Mesendoderm (in vitro differentiated cells): ENCODE measurements around the gene LACRT.
"Not testable (repeated sequence)": the region's sequence is repeated elsewhere in the genome, so short reads cannot be mapped to it uniquely, and the experiment has no call there.

Experiments
- DNase-seq: peaks from one replicate; pipeline ENCODE4 v3.0.0; 2013
- H2AK5ac ChIP-seq: 2 replicates; pipeline ENCODE4 v1.6.1; 2013; ENCODE audit warnings: low read length, inconsistent platforms
- H2BK120ac ChIP-seq: 2 replicates; pipeline ENCODE4 v1.6.1; 2013; ENCODE audit warnings: low read depth, mild to moderate bottlenecking, low read length, moderate library complexity, mixed read lengths
- H2BK15ac ChIP-seq: replicated peaks from 2 replicates; pipeline ENCODE4 v1.6.1; 2013; ENCODE audit warnings: low read depth, mild to moderate bottlenecking, moderate library complexity
- H2BK5ac ChIP-seq: 2 replicates; pipeline ENCODE4 v1.6.1; 2013; ENCODE audit warnings: low read length, inconsistent platforms
- H3K18ac ChIP-seq: 2 replicates; pipeline ENCODE4 v1.6.1; 2013; ENCODE audit warnings: mild to moderate bottlenecking, low read length, mixed read lengths
- H3K23ac ChIP-seq: one replicate; pipeline ENCODE4 v1.6.1; 2013; ENCODE audit warnings: low read length
- H3K27ac ChIP-seq: 2 replicates; pipeline ENCODE4 v1.5.1; 2013; ENCODE audit warnings: low read depth, mild to moderate bottlenecking, inconsistent platforms, low read length, moderate library complexity
- H3K27me3 ChIP-seq: 2 replicates; pipeline ENCODE4 v1.6.1; 2013; ENCODE audit warnings: low read length, control low read depth, mild to moderate bottlenecking, inconsistent platforms; ENCODE audit not compliant: insufficient read depth, poor library complexity
- H3K36me3 ChIP-seq: 2 replicates; pipeline ENCODE4 v1.6.1; 2013; ENCODE audit warnings: low read length, inconsistent platforms; ENCODE audit not compliant: control insufficient read depth, insufficient read depth
- H3K4ac ChIP-seq: one replicate; pipeline ENCODE4 v1.6.1; 2013; ENCODE audit warnings: low read depth, mild to moderate bottlenecking, low read length, moderate library complexity
- H3K4me1 ChIP-seq: 2 replicates; pipeline ENCODE4 v1.6.1; 2013; ENCODE audit warnings: low read depth, low read length, inconsistent platforms; ENCODE audit not compliant: control insufficient read depth
- H3K4me2 ChIP-seq: 2 replicates; pipeline ENCODE4 v1.6.1; 2013; ENCODE audit warnings: low read length
- H3K4me3 ChIP-seq: 2 replicates; pipeline ENCODE4 v1.5.1; 2013; ENCODE audit warnings: mild to moderate bottlenecking, low read length
- H3K56ac ChIP-seq: one replicate; pipeline ENCODE4 v1.6.1; 2013; ENCODE audit warnings: low read length
- H3K79me1 ChIP-seq: 2 replicates; pipeline ENCODE4 v1.6.1; 2013; ENCODE audit warnings: low read length, inconsistent platforms
- H3K79me2 ChIP-seq: 2 replicates; pipeline ENCODE4 v1.6.1; 2013; ENCODE audit warnings: mild to moderate bottlenecking, low read length; ENCODE audit not compliant: control insufficient read depth, insufficient read depth
- H3K9ac ChIP-seq: 2 replicates; pipeline ENCODE4 v1.6.1; 2013; ENCODE audit warnings: low read length, inconsistent platforms
- H4K5ac ChIP-seq: one replicate; pipeline ENCODE4 v1.6.1; 2013; ENCODE audit warnings: low read length
- H4K8ac ChIP-seq: one replicate; pipeline ENCODE4 v1.6.1; 2013; ENCODE audit warnings: low read depth, mild to moderate bottlenecking, control low read depth, low read length, moderate library complexity
- WGBS: extraction: QIAGEN DNeasy Blood & Tissue Kit; methylation state at CpG from one replicate; pipeline ENCODE4 v1.1.7; 2013; ENCODE audit warnings: low lambda C conversion rate, missing lambda C conversion rate; ENCODE audit not compliant: insufficient coverage; ENCODE audit errors: extremely low coverage; 5-methylcytosine and 5-hydroxymethylcytosine counted together

Gene LACRT

GRCh38 chr12:54666008-54666407, 31.3 kb upstream of the LACRT start:
- DNase-seq, result no peak
- Histone ChIP-seq H3K27ac (no peak overlapping the region), H3K79me1 (no peaks in the 10 kb centered on the region), H3K36me3 (no peaks in the 10 kb centered on the region), H2AK5ac (no peak overlapping the region), H3K18ac (no peak overlapping the region), H2BK5ac (no peak overlapping the region), H3K56ac (no peak overlapping the region), H3K4me1 (no peaks in the 10 kb centered on the region), H2BK120ac (no peak overlapping the region), H3K27me3 (no peaks in the 10 kb centered on the region), H3K4ac (no peak overlapping the region), H3K23ac (no peak overlapping the region), H4K8ac (no peak overlapping the region), H3K4me2 (no peak overlapping the region), H3K9ac (no peak overlapping the region), H2BK15ac (no peak overlapping the region), H3K4me3 (no peak overlapping the region), H4K5ac (no peak overlapping the region), H3K79me2 (no peaks in the 10 kb centered on the region)
- no CpG with 5 or more reads among the region's 3 CpGs for WGBS

DNA sequence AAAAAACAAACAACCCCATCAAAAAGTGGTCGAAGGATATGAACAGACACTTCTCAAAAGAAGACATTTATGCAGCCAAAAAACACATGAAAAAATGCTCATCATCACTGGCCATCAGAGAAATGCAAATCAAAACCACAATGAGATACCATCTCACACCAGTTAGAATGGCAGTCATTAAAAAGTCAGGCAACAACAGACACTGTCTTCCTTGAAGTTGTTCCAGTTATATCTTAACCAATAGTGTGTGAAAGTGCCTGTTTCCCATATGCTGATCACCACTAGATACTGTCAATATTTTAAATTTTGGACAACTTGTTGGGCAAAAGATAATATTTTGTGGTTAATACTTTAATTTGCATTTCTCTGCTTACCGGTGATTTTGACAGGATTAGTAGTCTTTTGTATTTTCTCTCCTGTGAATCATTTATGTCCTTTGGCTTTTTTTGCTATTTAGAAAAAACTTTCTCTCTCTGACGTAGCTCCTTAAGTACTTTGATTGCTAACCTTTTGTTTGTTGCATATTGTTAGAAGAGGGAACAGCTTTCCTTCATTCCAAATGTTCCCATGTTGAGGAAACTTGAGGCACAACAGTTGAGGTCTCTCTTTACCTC, 30.4 kb upstream of the LACRT start:
- not testable (repeated sequence) for H3K79me2 ChIP-seq, H3K4me1 ChIP-seq, H2BK120ac ChIP-seq, DNase-seq, H3K9ac ChIP-seq, H3K4me2 ChIP-seq, H3K18ac ChIP-seq, H3K27me3 ChIP-seq, H3K4ac ChIP-seq, H2BK5ac ChIP-seq, H3K4me3 ChIP-seq, H3K23ac ChIP-seq, H3K36me3 ChIP-seq, H4K8ac ChIP-seq, H3K27ac ChIP-seq, H2BK15ac ChIP-seq, H3K56ac ChIP-seq, H2AK5ac ChIP-seq, H3K79me1 ChIP-seq, H4K5ac ChIP-seq
- no CpG with 5 or more reads among the region's 3 CpGs for WGBS

GRCh38 chr12:54663603-54664002, 28.9 kb upstream of the LACRT start:
- Histone ChIP-seq H4K5ac (no peak overlapping the region), H2BK15ac (no peak overlapping the region), H3K4me1 (no peaks in the 10 kb centered on the region), H3K4me2 (no peak overlapping the region), H3K79me1 (no peaks in the 10 kb centered on the region), H2BK120ac (no peak overlapping the region), H3K23ac (no peak overlapping the region), H2BK5ac (no peak overlapping the region), H3K18ac (no peak overlapping the region), H3K79me2 (no peaks in the 10 kb centered on the region), H3K4ac (no peak overlapping the region), H3K27ac (no peak overlapping the region), H3K36me3 (no peaks in the 10 kb centered on the region), H3K27me3 (no peaks in the 10 kb centered on the region), H3K9ac (no peak overlapping the region), H4K8ac (no peak overlapping the region), H3K4me3 (no peak overlapping the region), H3K56ac (no peak overlapping the region), H2AK5ac (no peak overlapping the region)
- WGBS, result no CpG with 5 or more reads among the region's 3 CpGs
- DNase-seq, result no peak

GRCh38 chr12:54662026-54662425, 27.3 kb upstream of the LACRT start:
- H3K36me3 ChIP-seq, result no peaks in the 10 kb centered on the region
- no peak overlapping the region for H4K8ac ChIP-seq
- no peak overlapping the region for H3K9ac ChIP-seq
- no peak overlapping the region for H4K5ac ChIP-seq
- H3K4ac ChIP-seq, result no peak overlapping the region
- H2AK5ac ChIP-seq, result no peak overlapping the region
- H2BK5ac ChIP-seq, result no peak overlapping the region
- no peak for DNase-seq
- H3K27me3 ChIP-seq, result no peaks in the 10 kb centered on the region
- H3K56ac ChIP-seq, result no peak overlapping the region
- WGBS, result no CpG with 5 or more reads among the region's 3 CpGs
- H3K27ac ChIP-seq, result no peak overlapping the region
- H3K4me2 ChIP-seq, result no peak overlapping the region
- no peak overlapping the region for H3K18ac ChIP-seq
- no peak overlapping the region for H2BK120ac ChIP-seq
- H3K79me1 ChIP-seq, result no peaks in the 10 kb centered on the region
- no peak overlapping the region for H3K4me3 ChIP-seq
- H3K23ac ChIP-seq, result no peak overlapping the region
- no peak overlapping the region for H2BK15ac ChIP-seq
- H3K79me2 ChIP-seq, result no peaks in the 10 kb centered on the region
- H3K4me1 ChIP-seq, result no peaks in the 10 kb centered on the region

DNA sequence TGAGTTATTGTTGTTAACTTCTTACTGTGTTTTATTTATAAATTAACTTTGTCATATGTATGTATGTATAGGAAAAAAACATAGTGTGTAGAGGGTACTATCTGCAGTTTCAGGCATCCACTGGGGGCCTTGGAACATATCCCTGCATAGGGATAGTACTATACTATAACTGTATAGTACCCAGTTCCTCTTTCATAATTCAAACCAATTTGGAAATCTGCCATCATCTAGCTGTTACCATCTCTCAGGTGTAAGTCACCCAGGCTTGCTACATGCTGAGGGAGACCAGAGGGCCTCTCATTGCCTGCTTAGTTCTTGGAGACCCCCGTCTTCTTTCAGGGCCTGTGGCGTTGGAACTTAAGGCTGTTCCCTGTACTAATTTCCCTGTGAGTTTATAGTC, 26.4 kb upstream of the LACRT start:
- no CpG with 5 or more reads among the region's 2 CpGs for WGBS

DNA sequence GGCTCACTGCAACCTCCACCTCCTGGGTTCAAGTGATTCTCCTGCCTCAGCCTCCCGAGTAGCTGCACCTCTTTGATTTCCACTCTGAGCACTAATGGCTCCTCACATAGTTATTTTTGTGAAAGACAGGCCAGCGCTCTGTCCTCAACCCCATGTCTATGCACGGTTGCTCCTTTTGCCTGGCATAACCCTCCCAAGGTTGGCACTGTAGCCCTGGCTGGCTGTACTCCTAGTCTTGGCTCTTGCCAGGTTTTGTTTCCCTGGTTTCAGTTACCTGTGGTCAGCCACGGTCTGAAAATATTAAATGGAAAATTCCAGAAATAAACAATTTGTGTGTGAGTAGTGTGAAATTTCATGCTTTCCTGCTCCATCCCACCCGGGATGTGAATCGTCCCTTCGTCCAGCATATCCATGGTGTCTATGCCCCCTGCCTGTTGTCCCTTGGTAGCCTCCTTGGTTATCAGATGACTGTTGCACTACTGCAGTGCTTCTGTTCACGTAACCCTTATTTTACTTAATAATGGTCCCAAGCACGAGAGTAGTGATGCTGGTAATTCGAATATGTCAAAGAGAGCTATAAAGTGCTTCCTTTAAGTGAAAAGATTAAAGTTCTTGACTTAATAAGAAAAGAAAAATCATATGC, 25.7 kb upstream of the LACRT start:
- no peaks in the 10 kb centered on the region for H3K27me3 ChIP-seq
- no peak overlapping the region for H4K8ac ChIP-seq
- H3K36me3 ChIP-seq, result no peaks in the 10 kb centered on the region
- no peak overlapping the region for H3K56ac ChIP-seq
- H3K23ac ChIP-seq, result no peak overlapping the region
- no peak overlapping the region for H3K9ac ChIP-seq
- no peak overlapping the region for H2BK15ac ChIP-seq
- H2BK120ac ChIP-seq, result no peak overlapping the region
- no peaks in the 10 kb centered on the region for H3K79me1 ChIP-seq
- no peaks in the 10 kb centered on the region for H3K79me2 ChIP-seq
- H3K4me3 ChIP-seq, result no peak overlapping the region
- no CpG with 5 or more reads among the region's 10 CpGs for WGBS
- H4K5ac ChIP-seq, result no peak overlapping the region
- H3K4me1 ChIP-seq, result no peaks in the 10 kb centered on the region
- H3K27ac ChIP-seq, result no peak overlapping the region
- H3K4me2 ChIP-seq, result no peak overlapping the region
- DNase-seq, result no peak
- no peak overlapping the region for H2BK5ac ChIP-seq
- no peak overlapping the region for H3K18ac ChIP-seq
- H2AK5ac ChIP-seq, result no peak overlapping the region
- no peak overlapping the region for H3K4ac ChIP-seq

More for the DNA sequence above, 26.4 kb upstream of the LACRT start:
- DNase-seq, result no peak
- no peak overlapping the region for H2BK120ac ChIP-seq
- H3K27me3 ChIP-seq, result no peaks in the 10 kb centered on the region
- H3K4me3 ChIP-seq, result no peak overlapping the region
- H2BK5ac ChIP-seq, result no peak overlapping the region
- no peak overlapping the region for H3K4ac ChIP-seq
- H3K23ac ChIP-seq, result no peak overlapping the region
- no peak overlapping the region for H2BK15ac ChIP-seq
- no peak overlapping the region for H3K18ac ChIP-seq
- no peak overlapping the region for H3K27ac ChIP-seq
- no peak overlapping the region for H4K8ac ChIP-seq
- no peak overlapping the region for H3K9ac ChIP-seq
- no peaks in the 10 kb centered on the region for H3K79me2 ChIP-seq
- H2AK5ac ChIP-seq, result no peak overlapping the region
- no peak overlapping the region for H4K5ac ChIP-seq
- no peaks in the 10 kb centered on the region for H3K4me1 ChIP-seq
- no peaks in the 10 kb centered on the region for H3K36me3 ChIP-seq
- no peak overlapping the region for H3K56ac ChIP-seq
- H3K4me2 ChIP-seq, result no peak overlapping the region
- no peaks in the 10 kb centered on the region for H3K79me1 ChIP-seq
